ENCODE results near the gene XYLB.

DNA sequence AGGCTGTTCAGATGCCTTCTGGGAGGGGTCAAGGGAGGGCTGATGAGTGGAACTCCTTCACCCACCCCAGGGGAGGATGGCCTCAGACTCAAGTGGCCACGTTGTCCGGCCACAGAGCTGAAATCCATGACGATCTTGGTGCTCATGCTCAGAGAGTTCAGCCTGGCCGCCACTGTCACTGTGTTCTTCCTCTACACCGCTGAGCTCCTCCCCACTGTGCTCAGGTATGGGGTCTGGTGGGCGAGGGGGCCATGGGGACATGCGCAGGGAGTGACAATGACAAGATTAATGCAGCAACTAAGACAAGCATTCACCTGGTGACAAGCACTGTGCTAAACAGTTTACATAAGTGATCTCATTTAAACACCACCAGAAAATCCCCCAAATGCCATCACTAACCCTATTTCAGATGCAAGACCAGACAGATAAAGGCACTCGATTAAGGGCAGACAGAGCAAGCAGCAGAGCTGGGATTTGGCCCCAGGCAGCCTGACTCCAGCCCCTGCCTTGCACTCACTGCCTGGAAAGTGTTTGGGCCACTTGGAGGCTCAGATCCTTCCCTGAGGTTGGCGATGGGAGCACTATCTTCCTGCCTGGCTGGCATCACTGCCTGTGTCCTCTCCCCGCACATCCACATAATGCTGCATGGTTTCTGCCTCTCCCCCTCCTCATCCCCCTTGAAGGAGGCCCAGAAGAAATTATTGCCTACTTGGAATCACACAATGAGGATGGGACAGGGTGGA lies 30.9 kb upstream of the XYLB start:
- no peak for TF ChIP-seq CTCF (IDR thresholded peaks at IDR 0.05)
- no peak for TF ChIP-seq POLR2A (IDR thresholded peaks at IDR 0.05)
- no peak for TF ChIP-seq EP300 (IDR thresholded peaks at IDR 0.05)

All from upper lobe of left lung (tissue), 4 donors.